Heart right ventricle (tissue), 16 donors: ENCODE data around the gene SMPDL3B. TPM values are rescaled to one million over a fixed set of nuclear protein-coding genes. Genes with fewer than 3 reads are reported as not detected.

Experiments used
- ATAC-seq, 8 donors: fragments of 200-7000 bp; cut with Tn5 transposase; one replicate each; pipeline ENCODE4 v1.9.1; 2020; ENCODE audit warnings: mild to moderate bottlenecking in 8 of 8, moderate library complexity in 8 of 8, moderate number of reproducible peaks in 1 of 8
- DNase-seq, 2 donors: peaks; one replicate each; pipeline ENCODE4 v3.0.0-alpha.2; 2020
- H3K27ac ChIP-seq, 10 donors: fragments of 200-600 bp; sonication (generic) in 2 of 10; one replicate each; pipeline versions ENCODE4 v1.5.0 to v1.8.0; 2020 to 2022; ENCODE audit warnings: mild to moderate bottlenecking in 3 of 10
- H3K27me3 ChIP-seq, 7 donors: fragments of 200-600 bp; one replicate each; pipeline ENCODE4 v1.8.0; 2021 to 2022; ENCODE audit warnings: mild to moderate bottlenecking in 2 of 7
- H3K36me3 ChIP-seq, 9 donors: fragments of 200-600 bp; sonication (generic) in 1 of 9; one replicate each; pipeline versions ENCODE4 v1.5.0 to v1.8.0; 2020 to 2022; ENCODE audit warnings: mild to moderate bottlenecking in 2 of 9
- H3K4me1 ChIP-seq, 9 donors: fragments of 200-600 bp; sonication (generic) in 1 of 9; one replicate each; pipeline versions ENCODE4 v1.5.0 to v1.8.0; 2020 to 2022; ENCODE audit warnings: mild to moderate bottlenecking in 4 of 9
- H3K4me3 ChIP-seq, 10 donors: fragments of 200-600 bp; sonication (generic) in 2 of 10; one replicate each; pipeline versions ENCODE4 v1.5.0 to v1.8.0; 2020 to 2022; ENCODE audit warnings: mild to moderate bottlenecking in 7 of 10, moderate library complexity in 2 of 10
- H3K9me3 ChIP-seq, 11 donors: fragments of 200-600 bp in 10 of 11; sonication (generic) in 2 of 11; one replicate each; pipeline versions ENCODE4 v1.5.0 to v1.8.0; 2013 to 2022; ENCODE audit warnings: mild to moderate bottlenecking in 2 of 11, control low read depth in 1 of 11, moderate library complexity in 1 of 11
- CTCF ChIP-seq, 9 donors: fragments of 200-600 bp; sonication (generic) in 2 of 9; IDR thresholded peaks; one replicate each; pipeline versions ENCODE4 v1.5.0 to v1.8.0; 2021 to 2022; ENCODE audit warnings: antibody characterized with exemption in 9 of 9, mild to moderate bottlenecking in 5 of 9, moderate library complexity in 1 of 9
- WGBS, 2 donors: extraction: QIAGEN DNeasy Blood & Tissue Kit; methylation state at CpG; one replicate each; pipeline ENCODE4 v1.1.7; 2013; ENCODE audit warnings: inconsistent platforms in 1 of 2; 5-methylcytosine and 5-hydroxymethylcytosine counted together
- intact Hi-C, 10 donors: fragments of 100-400 bp; cut with DNase I; formaldehyde crosslinking; loops; one replicate each; pipeline versions ENCODE4 v1.11.1 to v1.14.2; 2022
- polyA plus RNA-seq, 2 donors: library from polyadenylated mRNA; stranded (reverse); fragments of 200-250 nt; gene quantifications; one replicate each; pipeline ENCODE4 v1.2.3, GENCODE V29; 2013
- total RNA-seq, 10 donors: library from RNA; stranded (reverse); fragmentation: NEBNext Ultra II Directional in 3 of 10; extraction: Animal tissue kit (Norgen Biotek cat#: 25700) in 3 of 10; gene quantifications; one replicate each; pipeline versions ENCODE4 v1.2.1 to v1.2.4, GENCODE V29; 2021 to 2023
- donor health status: Arrhythmogenic right ventricular cardiomyopathy.
- donor health status: ischemic (EF 13 %, LVEDD 7.1; RV severe dilation, severe dysfunction).
- donor health status: healthy with polysubstance abuse.
- donor health status: DM: no; HTN: yes; CAD: no.
- donor health status: DM: no; HTN: no; CAD: no.
- donor health status: ischemic (EF 25% LVEDD 6.9; RV normal size, moderate dysfunction).
- donor health status: ischemic (EF 25% LVEDD 5.7; RV mildly dilated, moderate dysfunction).
- donor health status: healthy.
- donor health status: DM: yes; HTN: yes; CAD: no.
- donor health status: Ischemic cardiomyopathy.
- donor health status: ischemic (EF 35%, LVEDD 5.7; RV mildly dilated, moderate dysfunction).
- donor health status: nonischemic (EF 11% LVEDD 7.7; RV severe dilation, severe dysfunction).
- donor health status: DM: yes; HTN: yes; CAD: no.
- donor health status: PGD.
- donor health status: ischemic (EF 29% LVEDD 5.4; RV normal size, mild dysfunction).
- donor health status: nonischemic (EF 23%, LVEDD 6.1; RV moderate dilation, normal function).

SMPDL3B gene
- total and polyA plus RNA-seq, 12 donors, result 0.04 to 0.83 (median 0.50) TPM; not detected in 8

GRCh38 chr1:27966402-27967105 is 31.8 kb downstream of the SMPDL3B start:
- Histone ChIP-seq H3K27me3 (no peaks in the 10 kb centered on the region), H3K4me3 (no peak overlapping the region), H3K27ac (no peak overlapping the region), H3K9me3 (no peaks in the 10 kb centered on the region), H3K4me1 (peaks cover 0 to 38% (median 14%) of the 10 kb centered on the region in 9 donors), H3K36me3 (peaks cover 0 to 60% (median 18%) of the 10 kb centered on the region in 9 donors)
- WGBS, 2 donors, result 95% methylated on average over 24 of the region's 24 CpGs
- DNase-seq (no peak), ATAC-seq (no peak)
- TF ChIP-seq CTCF (IDR thresholded peaks at IDR 0.05), result no peak
- intact Hi-C loops, result no loop called here

- WGBS, 2 donors, result 93 to 96% methylated on average over 12 of the region's 12 CpGs
- H3K36me3 ChIP-seq, result peaks cover 0 to 61% (median 18%) of the 10 kb centered on the region in 9 donors
- no peak overlapping the region for H3K27ac ChIP-seq
- no peak for TF ChIP-seq CTCF (IDR thresholded peaks at IDR 0.05)
- no peaks in the 10 kb centered on the region for H3K27me3 ChIP-seq
- peaks cover 3 to 39% (median 17%) of the 10 kb centered on the region in 9 donors for H3K4me1 ChIP-seq
- H3K4me3 ChIP-seq, result no peak overlapping the region
- ATAC-seq (no peak), DNase-seq (no peak)
- no peaks in the 10 kb centered on the region for H3K9me3 ChIP-seq
- intact Hi-C loops, result no loop called here
These were observed 32.5 kb downstream of the SMPDL3B start for GRCh38 chr1:27967106-27967883.

GRCh38 chr1:27967884-27968466 is 33.2 kb downstream of the SMPDL3B start:
- TF ChIP-seq CTCF (IDR thresholded peaks at IDR 0.05), result no peak
- ATAC-seq (no peak), DNase-seq (no peak)
- H3K4me3 ChIP-seq, result no peak overlapping the region
- intact Hi-C loops, result no loop called here
- H3K9me3 ChIP-seq, result no peaks in the 10 kb centered on the region
- WGBS, 2 donors, result 91 to 92% methylated on average over 4 of the region's 4 CpGs
- H3K27me3 ChIP-seq, result no peaks in the 10 kb centered on the region
- H3K27ac ChIP-seq, result peak overlapping the region in 1 of 10 donors; percentile 32
- peaks cover 3 to 39% (median 17%) of the 10 kb centered on the region in 9 donors for H3K4me1 ChIP-seq
- H3K36me3 ChIP-seq, result peaks cover 0 to 68% (median 18%) of the 10 kb centered on the region in 9 donors

- Histone ChIP-seq H3K9me3 (no peaks in the 10 kb centered on the region), H3K4me3 (no peak overlapping the region), H3K27ac (no peak overlapping the region), H3K27me3 (no peaks in the 10 kb centered on the region), H3K36me3 (peaks cover 0 to 70% (median 18%) of the 10 kb centered on the region in 9 donors), H3K4me1 (peaks cover 3 to 39% (median 17%) of the 10 kb centered on the region in 9 donors)
- no peak for DNase-seq
- TF ChIP-seq CTCF (IDR thresholded peaks at IDR 0.05), result no peak
- intact Hi-C loops, result no loop called here
- ATAC-seq, result peak in 1 of 8 donors; percentile 30
- WGBS, 2 donors, result 60 to 67% methylated on average over 3 of the region's 3 CpGs
These were observed 33.9 kb downstream of the SMPDL3B start for GRCh38 chr1:27968692-27969091.
